GM23338 (cell line): Measurements from ENCODE around the gene IGLL5. TPM values are rescaled to one million over a fixed set of nuclear protein-coding genes. Genes with fewer than 3 reads are reported as not detected.

Source experiments
- ATAC-seq: fragments of 200-7000 bp; cut with Tn5 transposase; 3 replicates; pipeline ENCODE4 v1.9.1; 2020
- DNase-seq: peaks from one replicate; pipeline ENCODE4 v3.0.0-alpha.2; 2015; ENCODE audit warnings: low spot score
- H2AFZ ChIP-seq: fragments of 200-600 bp; sonication (generic); 2 replicates; pipeline ENCODE4 v1.8.0; 2016; ENCODE audit warnings: antibody characterized with exemption, mild to moderate bottlenecking, moderate library complexity
- H3F3A ChIP-seq: fragments of 200-600 bp; sonication (generic); replicated peaks from 2 replicates; pipeline ENCODE4 v1.8.0; 2017; ENCODE audit warnings: antibody characterized with exemption, mixed run types, low read depth
- H3K27ac ChIP-seq: fragments of 200-600 bp; sonication (generic); 2 replicates; pipeline ENCODE4 v1.6.1; 2016; ENCODE audit warnings: low read depth
- H3K27me3 ChIP-seq: fragments of 200-600 bp; sonication (generic); 2 replicates; pipeline ENCODE4 v1.8.0; 2016; ENCODE audit warnings: mild to moderate bottlenecking, mixed run types, moderate library complexity; ENCODE audit not compliant: insufficient read depth
- H3K36me3 ChIP-seq: fragments of 200-600 bp; sonication (generic); 2 replicates; pipeline ENCODE4 v1.8.0; 2016; ENCODE audit warnings: mild to moderate bottlenecking; ENCODE audit not compliant: insufficient read depth
- H3K4me1 ChIP-seq: fragments of 200-600 bp; sonication (generic); 2 replicates; pipeline ENCODE4 v1.8.0; 2016; ENCODE audit warnings: mild to moderate bottlenecking, moderate library complexity; ENCODE audit not compliant: insufficient read depth
- H3K4me2 ChIP-seq: fragments of 200-600 bp; sonication (generic); 2 replicates; pipeline ENCODE4 v1.7.1; 2017; ENCODE audit warnings: mixed run types
- H3K4me3 ChIP-seq: fragments of 200-600 bp; sonication (generic); 2 replicates; pipeline ENCODE4 v1.6.1; 2016; ENCODE audit warnings: mixed run types
- H3K79me2 ChIP-seq: fragments of 200-600 bp; sonication (generic); replicated peaks from 2 replicates; pipeline ENCODE4 v1.8.0; 2017; ENCODE audit warnings: mild to moderate bottlenecking; ENCODE audit not compliant: insufficient read depth
- H3K9me2 ChIP-seq: fragments of 200-600 bp; sonication (generic); 2 replicates; pipeline ENCODE4 v1.8.0; 2017; ENCODE audit not compliant: insufficient read depth
- H4K20me1 ChIP-seq: fragments of 200-600 bp; sonication (generic); replicated peaks from 2 replicates; pipeline ENCODE4 v1.8.0; 2017; ENCODE audit warnings: mild to moderate bottlenecking; ENCODE audit not compliant: insufficient read depth
- H3K27ac Mint-ChIP-seq: 2 replicates; pipeline ENCODE4 v1.8.0; 2020; ENCODE audit warnings: inconsistent platforms, mild to moderate bottlenecking, moderate library complexity, mixed read lengths
- H3K27me3 Mint-ChIP-seq: 3 replicates; pipeline ENCODE4 v1.8.0; 2022; ENCODE audit warnings: low read depth, mild to moderate bottlenecking, moderate library complexity, mixed read lengths, inconsistent platforms; ENCODE audit not compliant: insufficient read depth, poor library complexity
- H3K36me3 Mint-ChIP-seq: 3 replicates; pipeline ENCODE4 v1.8.0; 2021; ENCODE audit warnings: low read depth, mild to moderate bottlenecking, inconsistent platforms, moderate library complexity, mixed read lengths
- H3K4me1 Mint-ChIP-seq: 3 replicates; pipeline ENCODE4 v1.8.0; 2020; ENCODE audit warnings: mild to moderate bottlenecking, inconsistent platforms, mixed read lengths
- H3K4me3 Mint-ChIP-seq: 3 replicates; pipeline ENCODE4 v1.8.0; 2021; ENCODE audit warnings: moderate library complexity, mild to moderate bottlenecking, inconsistent platforms, mixed read lengths
- H3K9me3 Mint-ChIP-seq: 3 replicates; pipeline ENCODE4 v1.8.0; 2020; ENCODE audit warnings: moderate library complexity, mild to moderate bottlenecking, inconsistent platforms, mixed read lengths
- CREB1 ChIP-seq: fragments of 250-450 bp; sonication (Bioruptor Pico); IDR thresholded peaks from 2 replicates; pipeline ENCODE4 v1.5.0; 2020; ENCODE audit warnings: low read depth, mild to moderate bottlenecking, moderate library complexity
- EZH2phosphoT487 ChIP-seq: fragments of 200-600 bp; sonication (generic); IDR thresholded peaks from one replicate; pipeline ENCODE4 v1.8.1; 2018; ENCODE audit warnings: antibody characterized with exemption; ENCODE audit not compliant: unreplicated experiment
- JUNB ChIP-seq: IDR thresholded peaks from one replicate; pipeline ENCODE4 v1.6.1; 2016; ENCODE audit warnings: antibody characterized with exemption; ENCODE audit not compliant: unreplicated experiment
- NANOG ChIP-seq: IDR thresholded peaks from 2 replicates; pipeline ENCODE4 v1.6.1; 2016; ENCODE audit warnings: antibody characterized with exemption, borderline replicate concordance
- POLR2AphosphoS5 ChIP-seq: IDR thresholded peaks from 2 replicates; pipeline ENCODE4 v1.6.1; 2016; ENCODE audit warnings: antibody characterized with exemption, low read depth
- STAT1 ChIP-seq: IDR thresholded peaks from one replicate; pipeline ENCODE4 v1.6.1; 2016; ENCODE audit warnings: antibody characterized with exemption; ENCODE audit not compliant: unreplicated experiment
- ZNF114 ChIP-seq: fragments of 250-450 bp; sonication (Bioruptor Pico); IDR thresholded peaks from 2 replicates; pipeline ENCODE4 v1.5.0; 2020; ENCODE audit warnings: mild to moderate bottlenecking, moderate library complexity
- polyA plus RNA-seq: library from polyadenylated mRNA; unstranded; fragments of >200 nt; fragmentation: Nextera tagmentation; extraction: Ambion mirVana; gene quantifications from 2 replicates; pipeline ENCODE4 v1.2.1, GENCODE V29; 2016
- total RNA-seq: library from RNA; depleted of rRNA; stranded (reverse); fragments of >200 nt; shearing (Covaris generic); gene quantifications from 2 replicates; pipeline ENCODE4 v1.2.3, GENCODE V29; 2014
- TF ChIP-seq, protein P1 (sequence below), 2 experiments: fragments of 200-600 bp in 1 of 2; sonication (generic) in 1 of 2; conservative IDR thresholded peaks; 2 replicates each; pipeline versions ENCODE4 v1.5.1 to v1.6.1; 2016 to 2017; ENCODE audit warnings: antibody characterized with exemption in 2 of 2, low read depth in 2 of 2, mild to moderate bottlenecking in 2 of 2, moderate library complexity in 1 of 2
- TF ChIP-seq, protein P2 (sequence below): fragments of 250-450 bp; sonication (Bioruptor Pico); IDR thresholded peaks from 2 replicates; pipeline ENCODE4 v1.5.0; 2020; ENCODE audit warnings: mild to moderate bottlenecking, moderate library complexity

IGLL5 gene
- total and polyA plus RNA-seq, 2 experiments from 2014 or later, result not detected

DNA sequence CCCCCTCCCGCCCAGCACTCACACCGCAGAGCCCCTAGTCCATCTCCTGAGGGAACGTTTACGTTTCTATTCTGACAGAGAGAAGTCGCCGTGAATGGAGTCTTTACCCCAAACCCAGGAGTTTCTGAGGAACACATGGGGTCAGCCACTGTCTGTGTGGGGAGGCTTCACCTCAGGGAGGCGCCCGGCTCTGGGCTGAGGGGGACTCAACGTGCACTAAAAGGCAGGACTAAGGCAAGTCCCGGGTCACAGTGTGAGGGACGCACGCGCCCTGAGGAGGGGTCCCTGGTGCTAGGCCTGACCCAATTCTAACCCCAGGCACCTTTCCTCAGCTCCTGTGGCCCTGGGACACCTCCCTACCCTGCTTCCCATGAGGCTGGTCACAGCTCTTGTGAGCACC, 32.5 kb upstream of the IGLL5 start:
- peaks cover 63% of the 10 kb centered on the region for H3K27me3 Mint-ChIP-seq

More for the DNA sequence above, 32.5 kb upstream of the IGLL5 start:
- Histone ChIP-seq H2AFZ (no peak overlapping the region), H3K4me1 (no peaks in the 10 kb centered on the region), H3K4me2 (no peak overlapping the region), H3K36me3 (no peaks in the 10 kb centered on the region), H3K9me2 (no peaks in the 10 kb centered on the region), H3K79me2 (no peaks in the 10 kb centered on the region), H3K27me3 (peaks cover 95% of the 10 kb centered on the region), H3K27ac (no peak overlapping the region), H3F3A (no peaks in the 10 kb centered on the region), H4K20me1 (no peaks in the 10 kb centered on the region), H3K4me3 (no peak overlapping the region)
- DNase-seq, result no peak
- Mint-ChIP-seq H3K36me3 (no peaks in the 10 kb centered on the region), H3K4me3 (no peak overlapping the region), H3K9me3 (no peaks in the 10 kb centered on the region; the same call in 2 of the 3 replicates), H3K27ac (no peak overlapping the region), H3K4me1 (no peaks in the 10 kb centered on the region)
- TF ChIP-seq ZNF114 (no peak), NANOG (no peak), JUNB (no peak), CREB1 (CRISPR knock-in tag) (no peak), STAT1 (no peak), POLR2AphosphoS5 (no peak), EZH2phosphoT487 (no peak)
- TF ChIP-seq, protein P1, sequence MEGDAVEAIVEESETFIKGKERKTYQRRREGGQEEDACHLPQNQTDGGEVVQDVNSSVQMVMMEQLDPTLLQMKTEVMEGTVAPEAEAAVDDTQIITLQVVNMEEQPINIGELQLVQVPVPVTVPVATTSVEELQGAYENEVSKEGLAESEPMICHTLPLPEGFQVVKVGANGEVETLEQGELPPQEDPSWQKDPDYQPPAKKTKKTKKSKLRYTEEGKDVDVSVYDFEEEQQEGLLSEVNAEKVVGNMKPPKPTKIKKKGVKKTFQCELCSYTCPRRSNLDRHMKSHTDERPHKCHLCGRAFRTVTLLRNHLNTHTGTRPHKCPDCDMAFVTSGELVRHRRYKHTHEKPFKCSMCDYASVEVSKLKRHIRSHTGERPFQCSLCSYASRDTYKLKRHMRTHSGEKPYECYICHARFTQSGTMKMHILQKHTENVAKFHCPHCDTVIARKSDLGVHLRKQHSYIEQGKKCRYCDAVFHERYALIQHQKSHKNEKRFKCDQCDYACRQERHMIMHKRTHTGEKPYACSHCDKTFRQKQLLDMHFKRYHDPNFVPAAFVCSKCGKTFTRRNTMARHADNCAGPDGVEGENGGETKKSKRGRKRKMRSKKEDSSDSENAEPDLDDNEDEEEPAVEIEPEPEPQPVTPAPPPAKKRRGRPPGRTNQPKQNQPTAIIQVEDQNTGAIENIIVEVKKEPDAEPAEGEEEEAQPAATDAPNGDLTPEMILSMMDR (conservative IDR thresholded peaks at IDR 0.05; ENCODE audit: low read depth in 2 of 2), result no peak
- TF ChIP-seq, protein P2, sequence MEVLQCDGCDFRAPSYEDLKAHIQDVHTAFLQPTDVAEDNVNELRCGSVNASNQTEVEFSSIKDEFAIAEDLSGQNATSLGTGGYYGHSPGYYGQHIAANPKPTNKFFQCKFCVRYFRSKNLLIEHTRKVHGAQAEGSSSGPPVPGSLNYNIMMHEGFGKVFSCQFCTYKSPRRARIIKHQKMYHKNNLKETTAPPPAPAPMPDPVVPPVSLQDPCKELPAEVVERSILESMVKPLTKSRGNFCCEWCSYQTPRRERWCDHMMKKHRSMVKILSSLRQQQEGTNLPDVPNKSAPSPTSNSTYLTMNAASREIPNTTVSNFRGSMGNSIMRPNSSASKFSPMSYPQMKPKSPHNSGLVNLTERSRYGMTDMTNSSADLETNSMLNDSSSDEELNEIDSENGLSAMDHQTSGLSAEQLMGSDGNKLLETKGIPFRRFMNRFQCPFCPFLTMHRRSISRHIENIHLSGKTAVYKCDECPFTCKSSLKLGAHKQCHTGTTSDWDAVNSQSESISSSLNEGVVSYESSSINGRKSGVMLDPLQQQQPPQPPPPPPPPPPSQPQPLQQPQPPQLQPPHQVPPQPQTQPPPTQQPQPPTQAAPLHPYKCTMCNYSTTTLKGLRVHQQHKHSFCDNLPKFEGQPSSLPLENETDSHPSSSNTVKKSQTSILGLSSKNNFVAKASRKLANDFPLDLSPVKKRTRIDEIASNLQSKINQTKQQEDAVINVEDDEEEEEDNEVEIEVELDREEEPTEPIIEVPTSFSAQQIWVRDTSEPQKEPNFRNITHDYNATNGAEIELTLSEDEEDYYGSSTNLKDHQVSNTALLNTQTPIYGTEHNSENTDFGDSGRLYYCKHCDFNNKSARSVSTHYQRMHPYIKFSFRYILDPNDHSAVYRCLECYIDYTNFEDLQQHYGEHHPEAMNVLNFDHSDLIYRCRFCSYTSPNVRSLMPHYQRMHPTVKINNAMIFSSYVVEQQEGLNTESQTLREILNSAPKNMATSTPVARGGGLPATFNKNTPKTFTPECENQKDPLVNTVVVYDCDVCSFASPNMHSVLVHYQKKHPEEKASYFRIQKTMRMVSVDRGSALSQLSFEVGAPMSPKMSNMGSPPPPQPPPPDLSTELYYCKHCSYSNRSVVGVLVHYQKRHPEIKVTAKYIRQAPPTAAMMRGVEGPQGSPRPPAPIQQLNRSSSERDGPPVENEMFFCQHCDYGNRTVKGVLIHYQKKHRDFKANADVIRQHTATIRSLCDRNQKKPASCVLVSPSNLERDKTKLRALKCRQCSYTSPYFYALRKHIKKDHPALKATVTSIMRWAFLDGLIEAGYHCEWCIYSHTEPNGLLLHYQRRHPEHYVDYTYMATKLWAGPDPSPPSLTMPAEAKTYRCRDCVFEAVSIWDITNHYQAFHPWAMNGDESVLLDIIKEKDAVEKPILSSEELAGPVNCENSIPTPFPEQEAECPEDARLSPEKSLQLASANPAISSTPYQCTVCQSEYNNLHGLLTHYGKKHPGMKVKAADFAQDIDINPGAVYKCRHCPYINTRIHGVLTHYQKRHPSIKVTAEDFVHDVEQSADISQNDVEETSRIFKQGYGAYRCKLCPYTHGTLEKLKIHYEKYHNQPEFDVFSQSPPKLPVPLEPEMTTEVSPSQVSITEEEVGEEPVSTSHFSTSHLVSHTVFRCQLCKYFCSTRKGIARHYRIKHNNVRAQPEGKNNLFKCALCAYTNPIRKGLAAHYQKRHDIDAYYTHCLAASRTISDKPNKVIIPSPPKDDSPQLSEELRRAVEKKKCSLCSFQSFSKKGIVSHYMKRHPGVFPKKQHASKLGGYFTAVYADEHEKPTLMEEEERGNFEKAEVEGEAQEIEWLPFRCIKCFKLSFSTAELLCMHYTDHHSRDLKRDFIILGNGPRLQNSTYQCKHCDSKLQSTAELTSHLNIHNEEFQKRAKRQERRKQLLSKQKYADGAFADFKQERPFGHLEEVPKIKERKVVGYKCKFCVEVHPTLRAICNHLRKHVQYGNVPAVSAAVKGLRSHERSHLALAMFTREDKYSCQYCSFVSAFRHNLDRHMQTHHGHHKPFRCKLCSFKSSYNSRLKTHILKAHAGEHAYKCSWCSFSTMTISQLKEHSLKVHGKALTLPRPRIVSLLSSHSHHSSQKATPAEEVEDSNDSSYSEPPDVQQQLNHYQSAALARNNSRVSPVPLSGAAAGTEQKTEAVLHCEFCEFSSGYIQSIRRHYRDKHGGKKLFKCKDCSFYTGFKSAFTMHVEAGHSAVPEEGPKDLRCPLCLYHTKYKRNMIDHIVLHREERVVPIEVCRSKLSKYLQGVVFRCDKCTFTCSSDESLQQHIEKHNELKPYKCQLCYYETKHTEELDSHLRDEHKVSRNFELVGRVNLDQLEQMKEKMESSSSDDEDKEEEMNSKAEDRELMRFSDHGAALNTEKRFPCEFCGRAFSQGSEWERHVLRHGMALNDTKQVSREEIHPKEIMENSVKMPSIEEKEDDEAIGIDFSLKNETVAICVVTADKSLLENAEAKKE (CRISPR knock-in tag), result no peak
- 0 out of 3 replicates have a peak, but pooled peaks have one; percentile 12 for ATAC-seq
